Mononuclear cell (primary cell): ENCODE measurements around the gene NLE1. TPM values are rescaled to one million over a fixed set of nuclear protein-coding genes. Genes with fewer than 3 reads are reported as not detected.

Source experiments
- H3K27me3 ChIP-seq: 2 replicates; pipeline ENCODE4 v1.6.0; 2011; ENCODE audit warnings: low read length, control low read depth; ENCODE audit not compliant: insufficient read depth
- H3K4me1 ChIP-seq: 2 replicates; pipeline ENCODE4 v1.5.1; 2011; ENCODE audit warnings: mild to moderate bottlenecking, low read length, control low read depth; ENCODE audit not compliant: insufficient read depth
- H3K4me3 ChIP-seq: 2 replicates; pipeline ENCODE4 v1.5.1; 2011; ENCODE audit warnings: mild to moderate bottlenecking, low read length, moderate library complexity
- H3K9me3 ChIP-seq: 2 replicates; pipeline ENCODE4 v1.5.1; 2011; ENCODE audit warnings: low read depth, mild to moderate bottlenecking, control low read depth, low read length
- total RNA-seq: library from RNA; depleted of rRNA; stranded (reverse); fragments of >200 nt; gene quantifications from one replicate; pipeline ENCODE4 v1.2.3, GENCODE V29; 2012

The NLE1 gene
- total RNA-seq, 1 donor: 8.3 TPM

GRCh38 chr17:35088881-35089585 lies 53.1 kb downstream of the NLE1 start:
- H3K4me3 ChIP-seq: peak overlapping the region; percentile 91
- peaks cover 31% of the 10 kb centered on the region for H3K4me1 ChIP-seq
- H3K9me3 ChIP-seq: no peaks in the 10 kb centered on the region
- no peaks in the 10 kb centered on the region for H3K27me3 ChIP-seq

- H3K4me1 ChIP-seq: peaks cover 31% of the 10 kb centered on the region
- H3K27me3 ChIP-seq: no peaks in the 10 kb centered on the region
- peak overlapping the region; percentile 91 for H3K4me3 ChIP-seq
- no peaks in the 10 kb centered on the region for H3K9me3 ChIP-seq
These were observed 53.7 kb downstream of the NLE1 start for GRCh38 chr17:35088356-35088880.

- Histone ChIP-seq H3K9me3 (no peaks in the 10 kb centered on the region), H3K27me3 (no peaks in the 10 kb centered on the region), H3K4me1 (peaks cover 31% of the 10 kb centered on the region), H3K4me3 (peak overlapping the region; percentile 91)
These were observed 54.3 kb downstream of the NLE1 start for GRCh38 chr17:35087731-35088355.

GRCh38 chr17:35086931-35087573 lies 55.1 kb downstream of the NLE1 start:
- Histone ChIP-seq H3K4me1 (peaks cover 33% of the 10 kb centered on the region), H3K9me3 (no peaks in the 10 kb centered on the region), H3K27me3 (no peaks in the 10 kb centered on the region), H3K4me3 (no peak overlapping the region)

GRCh38 chr17:35086164-35086563 lies 55.9 kb downstream of the NLE1 start:
- Histone ChIP-seq H3K4me1 (peaks cover 35% of the 10 kb centered on the region), H3K27me3 (no peaks in the 10 kb centered on the region), H3K9me3 (no peaks in the 10 kb centered on the region), H3K4me3 (no peak overlapping the region)

GRCh38 chr17:35084987-35085386 lies 57.1 kb downstream of the NLE1 start:
- Histone ChIP-seq H3K27me3 (no peaks in the 10 kb centered on the region), H3K4me1 (peaks cover 36% of the 10 kb centered on the region), H3K9me3 (no peaks in the 10 kb centered on the region), H3K4me3 (no peak overlapping the region)

GRCh38 chr17:35083071-35083470 lies 59.0 kb downstream of the NLE1 start:
- Histone ChIP-seq H3K27me3 (no peaks in the 10 kb centered on the region), H3K9me3 (no peaks in the 10 kb centered on the region), H3K4me3 (no peak overlapping the region), H3K4me1 (peaks cover 26% of the 10 kb centered on the region)

GRCh38 chr17:35082073-35082657 lies 59.9 kb downstream of the NLE1 start:
- H3K27me3 ChIP-seq: no peaks in the 10 kb centered on the region
- H3K4me1 ChIP-seq: peaks cover 16% of the 10 kb centered on the region
- H3K4me3 ChIP-seq: no peak overlapping the region
- no peaks in the 10 kb centered on the region for H3K9me3 ChIP-seq

GRCh38 chr17:35081638-35082037 lies 60.5 kb downstream of the NLE1 start:
- H3K4me1 ChIP-seq: peaks cover 11% of the 10 kb centered on the region
- no peaks in the 10 kb centered on the region for H3K9me3 ChIP-seq
- no peaks in the 10 kb centered on the region for H3K27me3 ChIP-seq
- H3K4me3 ChIP-seq: no peak overlapping the region

GRCh38 chr17:35080536-35080935 lies 61.6 kb downstream of the NLE1 start:
- H3K27me3 ChIP-seq: no peaks in the 10 kb centered on the region
- no peaks in the 10 kb centered on the region for H3K9me3 ChIP-seq
- H3K4me1 ChIP-seq: peaks cover 11% of the 10 kb centered on the region
- no peak overlapping the region for H3K4me3 ChIP-seq

- no peak overlapping the region for H3K4me3 ChIP-seq
- no peaks in the 10 kb centered on the region for H3K9me3 ChIP-seq
- peaks cover 15% of the 10 kb centered on the region for H3K4me1 ChIP-seq
- H3K27me3 ChIP-seq: no peaks in the 10 kb centered on the region
These were observed 62.3 kb downstream of the NLE1 start for GRCh38 chr17:35079547-35080423.

Other genes with a start within 250 kb of the NLE1 start
- gene CCT6B, start 180.8 kb downstream of the NLE1 start, total RNA-seq: 2.8 TPM
- gene ZNF830, start 180.8 kb downstream of the NLE1 start, total RNA-seq: 26.7 TPM
- gene LIG3, start 161.8 kb downstream of the NLE1 start, total RNA-seq: 29.5 TPM
- gene RFFL, start 78.6 kb downstream of the NLE1 start, total RNA-seq: 45.0 TPM
- gene RAD51D, start 22.4 kb downstream of the NLE1 start, total RNA-seq: 2.5 TPM
- not detected for gene FNDC8, start 20.7 kb downstream of the NLE1 start, total RNA-seq
- 0.94 TPM for gene UNC45B, start 5.5 kb upstream of the NLE1 start, total RNA-seq
- not detected for gene SLC35G3, start 52.1 kb upstream of the NLE1 start, total RNA-seq
- 47.8 TPM for gene SLFN5, start 100.8 kb upstream of the NLE1 start, total RNA-seq
- 20.7 TPM for gene SLFN11, start 231.3 kb upstream of the NLE1 start, total RNA-seq